Ammon's horn (tissue), 1 donor: ENCODE results near the gene CTNNA3.

ENCODE experiments used
- DNase-seq: peaks from one replicate; pipeline ENCODE4 v3.0.0-alpha.2; 2016; ENCODE audit warnings: low spot score

Gene CTNNA3

GRCh38 chr10:66651308-66652082 lies 1044.5 kb downstream of the CTNNA3 start:
- DNase-seq: no peak

- no peak for DNase-seq
Measured at GRCh38 chr10:66649626-66650025, 1046.4 kb downstream of the CTNNA3 start.

- no peak for DNase-seq
Measured at GRCh38 chr10:66642217-66642616, 1053.8 kb downstream of the CTNNA3 start.

DNA sequence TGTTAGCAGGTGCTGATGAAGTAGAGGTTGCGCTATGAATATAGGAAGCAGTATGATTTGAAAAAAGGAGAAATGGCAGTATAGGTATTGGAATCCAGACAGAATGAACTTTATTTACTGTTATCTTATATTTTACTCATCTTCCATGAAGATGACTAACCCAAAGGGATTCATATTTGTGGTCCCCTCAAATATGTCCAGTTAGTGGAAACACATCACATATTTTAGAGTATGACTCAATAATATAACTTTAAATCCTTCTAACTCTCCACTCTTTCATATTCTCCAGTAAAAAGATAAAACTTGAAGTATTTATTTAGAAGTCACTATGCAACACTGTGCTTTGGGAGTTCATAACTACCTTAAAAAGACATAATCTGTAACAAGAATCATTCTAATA lies 1056.6 kb downstream of the CTNNA3 start:
- DNase-seq: no peak

- DNase-seq: no peak
Measured at GRCh38 chr10:66637273-66638036, 1058.5 kb downstream of the CTNNA3 start.

DNA sequence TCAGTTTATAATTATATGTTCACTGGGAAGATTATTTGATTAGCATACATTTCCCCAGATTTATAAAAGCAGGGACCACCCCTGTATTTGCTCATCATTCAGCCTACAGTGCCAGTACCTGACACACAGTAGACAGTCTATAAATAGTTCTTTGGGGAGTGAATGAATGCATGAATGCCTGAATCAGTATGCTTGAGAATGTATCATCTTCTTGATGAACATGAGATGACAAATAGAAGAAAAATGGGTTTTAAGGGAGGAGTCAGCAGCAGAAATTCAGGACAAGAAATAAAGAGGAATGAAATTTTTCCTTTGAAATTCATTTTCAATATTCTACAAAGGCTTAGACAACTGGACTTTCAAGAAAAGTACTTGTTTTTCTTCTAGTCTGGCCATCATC lies 1066.0 kb downstream of the CTNNA3 start:
- DNase-seq: no peak

DNA sequence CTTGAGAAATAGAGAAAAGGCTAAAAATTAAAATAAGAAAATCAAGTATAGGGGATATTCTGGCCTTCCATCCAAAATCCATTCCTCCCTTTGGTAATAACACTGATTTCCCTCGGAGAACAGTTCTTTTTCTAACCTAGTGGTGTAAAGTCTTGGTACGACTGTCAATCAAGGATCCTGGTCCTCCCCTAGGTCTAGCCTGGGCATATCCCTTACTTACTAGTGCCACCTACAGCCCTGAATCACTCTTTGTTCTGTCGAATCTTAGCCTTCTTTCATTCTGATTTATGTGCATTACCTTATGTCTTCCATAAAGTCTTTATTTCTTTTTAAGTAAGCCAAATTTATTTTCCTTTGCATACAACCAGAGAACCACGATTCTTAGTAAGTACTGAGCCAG lies 1068.8 kb downstream of the CTNNA3 start:
- DNase-seq: peak; percentile 3

- no peak for DNase-seq
Measured at GRCh38 chr10:66625709-66626590, 1070.0 kb downstream of the CTNNA3 start.

- DNase-seq: no peak
Measured at GRCh38 chr10:66622050-66622449, 1073.9 kb downstream of the CTNNA3 start.

DNA sequence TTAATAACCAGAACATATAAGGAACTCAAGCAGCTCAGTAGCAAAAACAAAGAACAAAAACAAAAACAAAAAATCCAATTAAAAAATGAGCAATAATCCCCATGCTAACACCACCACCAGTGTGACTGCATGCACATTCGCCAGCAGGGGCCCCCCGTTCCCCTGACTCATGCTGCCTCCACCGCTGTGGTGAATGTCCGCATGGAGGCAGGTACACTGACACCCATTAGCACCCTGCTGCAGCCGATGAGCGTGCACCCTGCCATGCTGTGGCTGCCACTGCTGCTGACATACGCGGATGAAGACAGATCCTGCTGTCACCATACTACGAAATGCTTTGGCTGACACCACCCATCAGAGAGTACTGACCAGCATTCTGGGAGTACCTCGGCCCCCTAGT lies 1091.8 kb downstream of the CTNNA3 start:
- DNase-seq: no peak

DNA sequence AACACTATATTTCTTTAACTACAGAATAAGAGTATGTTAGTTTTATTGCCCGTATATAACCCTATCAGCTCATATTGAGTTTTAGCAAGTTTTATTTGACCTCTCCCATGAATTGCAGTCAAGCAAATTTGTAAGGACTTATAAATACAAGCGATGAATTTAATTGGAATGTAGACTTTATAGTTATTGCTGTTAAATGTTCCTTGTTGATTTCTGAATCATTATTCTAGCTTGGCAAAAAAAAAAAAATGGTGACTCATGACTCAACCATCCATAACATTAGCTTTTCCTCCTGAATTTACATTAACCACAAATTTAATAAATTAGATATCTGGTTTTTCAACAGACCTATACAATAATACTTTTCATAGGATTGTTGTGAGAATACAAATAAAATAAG lies 1104.1 kb downstream of the CTNNA3 start:
- DNase-seq: no peak

- no peak for DNase-seq
Measured at GRCh38 chr10:66587680-66588050, 1108.3 kb downstream of the CTNNA3 start.

DNA sequence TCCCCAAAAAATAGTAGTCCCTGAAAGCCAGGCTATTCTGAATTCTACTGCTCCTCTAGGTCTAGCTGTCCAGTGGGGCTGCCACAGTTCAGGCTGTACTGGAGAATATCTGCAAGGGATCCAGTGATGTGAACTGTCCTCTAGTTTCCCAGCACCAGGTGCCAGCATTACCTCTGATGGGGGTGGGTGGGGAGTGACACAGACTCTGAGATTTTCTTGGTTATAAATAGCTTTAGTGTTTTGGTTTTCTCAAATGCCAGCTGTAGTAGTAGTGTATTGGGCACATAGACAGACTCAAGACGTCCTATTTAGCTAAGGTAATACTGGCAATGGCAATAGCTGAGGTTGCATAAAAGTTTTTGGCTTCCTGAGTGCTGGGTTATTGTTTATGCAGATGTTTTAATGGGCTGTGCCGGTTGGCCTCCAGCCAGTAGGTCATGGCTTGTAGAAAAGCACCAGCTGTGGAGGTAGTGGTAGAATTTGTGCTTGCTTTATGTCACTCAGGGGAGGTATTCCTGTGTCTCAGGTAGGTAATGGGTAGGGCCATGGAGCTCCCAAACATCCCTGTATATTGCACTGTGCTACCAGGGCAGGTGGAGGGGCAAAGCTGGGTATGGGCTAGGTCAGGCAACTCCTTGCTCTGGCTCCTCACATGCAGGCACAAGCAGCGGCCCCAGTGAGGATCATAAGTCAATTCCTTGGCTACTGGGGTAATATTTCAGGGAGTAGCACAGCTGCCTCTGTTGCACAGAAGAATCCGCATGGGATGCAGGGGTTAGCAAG lies 1108.9 kb downstream of the CTNNA3 start:
- DNase-seq: no peak

DNA sequence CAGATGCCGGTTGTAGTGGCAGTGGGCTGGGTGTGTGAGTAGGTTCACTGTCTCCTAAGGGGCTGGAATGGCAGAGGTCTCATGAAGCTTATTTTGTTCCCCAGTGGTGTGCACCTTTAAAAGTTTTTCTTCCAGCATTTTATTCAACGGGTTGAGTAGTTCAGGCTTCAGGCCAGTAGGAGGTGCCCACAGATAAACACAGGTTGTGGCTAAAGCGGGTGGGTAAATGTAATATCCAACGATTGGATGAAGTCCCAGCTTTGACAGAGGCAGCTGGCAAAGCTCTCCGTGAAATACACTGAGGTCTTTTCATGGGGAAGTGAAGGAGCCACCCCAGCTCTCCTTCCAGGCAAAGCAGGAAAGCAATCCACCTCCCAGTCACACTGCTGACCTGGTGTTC lies 1109.9 kb downstream of the CTNNA3 start:
- DNase-seq: no peak

- no peak for DNase-seq
Measured at GRCh38 chr10:66575251-66575855, 1120.6 kb downstream of the CTNNA3 start.

GRCh38 chr10:66572700-66573099 lies 1123.3 kb downstream of the CTNNA3 start:
- peak; percentile 13 for DNase-seq

- DNase-seq: no peak
Measured at GRCh38 chr10:66565999-66566398, 1130.0 kb downstream of the CTNNA3 start.

DNA sequence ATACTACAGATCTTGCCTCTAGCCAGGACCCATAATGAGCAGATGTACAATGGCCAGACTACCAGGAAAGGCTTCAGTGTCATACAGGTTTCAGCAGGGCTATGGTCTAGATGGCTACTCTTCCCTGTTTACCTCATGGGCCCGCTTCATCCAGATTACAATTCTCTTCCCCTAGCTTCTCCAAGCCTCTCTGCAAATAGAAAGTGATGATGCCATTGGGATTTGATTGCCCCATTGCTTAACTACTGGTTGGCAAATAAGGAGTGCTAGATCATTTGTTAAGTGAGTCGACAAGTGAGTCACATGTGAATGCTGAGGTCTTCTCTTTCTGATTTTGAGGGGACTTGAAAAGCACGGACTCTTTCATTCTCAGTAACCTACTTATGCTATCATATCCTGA lies 1131.7 kb downstream of the CTNNA3 start:
- DNase-seq: no peak

DNA sequence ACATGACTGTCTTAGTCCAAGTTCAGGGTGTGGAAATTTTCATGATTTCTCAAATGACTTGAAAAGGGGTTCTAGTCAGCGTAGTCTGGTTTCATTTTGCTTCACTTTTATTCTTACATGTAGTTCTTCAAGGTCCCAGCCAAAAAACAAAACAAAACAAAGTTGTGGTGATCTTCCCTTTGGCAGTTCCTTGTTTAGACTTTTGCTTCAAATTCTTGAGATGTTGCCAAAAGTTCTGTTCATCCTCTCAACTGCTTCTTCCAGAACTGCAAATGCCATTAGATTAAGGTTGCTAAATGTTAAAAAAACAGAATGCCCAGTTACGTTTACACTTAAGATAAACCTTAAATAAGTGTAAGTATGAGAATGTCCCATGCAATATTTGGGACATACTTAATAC lies 1140.9 kb downstream of the CTNNA3 start:
- no peak for DNase-seq

GRCh38 chr10:66552331-66552730 lies 1143.7 kb downstream of the CTNNA3 start:
- no peak for DNase-seq

DNA sequence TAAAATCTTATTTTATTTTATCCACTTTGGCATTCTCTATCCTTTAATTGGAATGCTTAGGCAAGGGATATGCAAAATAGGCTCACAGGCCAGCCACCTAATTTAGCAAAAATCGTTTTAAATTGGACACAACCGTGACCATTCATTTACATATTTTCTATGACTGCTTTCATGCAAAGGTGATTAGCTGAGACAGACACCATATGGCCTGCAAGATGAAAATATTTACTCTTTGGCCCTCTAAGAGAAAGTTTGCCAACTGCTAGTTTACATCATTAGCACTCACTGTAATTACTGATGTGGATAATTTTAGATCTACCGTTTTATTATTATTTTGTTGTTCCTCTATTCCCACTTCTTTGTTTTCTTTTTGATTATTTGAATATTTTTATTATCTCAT lies 1145.6 kb downstream of the CTNNA3 start:
- DNase-seq: no peak
